Skeletal muscle tissue (tissue), 4 donors: Measurements from ENCODE around the gene EFCAB12. TPM values are rescaled to one million over a fixed set of nuclear protein-coding genes. Genes with fewer than 3 reads are reported as not detected.
A peak's percentile ranks its signal among the peaks of the same experiment; 100 is the strongest.

Source experiments
- H3K27ac ChIP-seq: one replicate; pipeline ENCODE4 v1.7.0; 2013; ENCODE audit warnings: mild to moderate bottlenecking, low read depth, low read length, inconsistent platforms
- H3K27me3 ChIP-seq, 3 donors: one replicate each; pipeline ENCODE4 v1.7.0; 2013; ENCODE audit warnings: low read length in 3 of 3; ENCODE audit not compliant: control insufficient read depth in 3 of 3, insufficient read depth in 3 of 3
- H3K36me3 ChIP-seq, 3 donors: one replicate each; pipeline ENCODE4 v1.7.0; 2013; ENCODE audit warnings: low read length in 3 of 3; ENCODE audit not compliant: control insufficient read depth in 3 of 3, insufficient read depth in 3 of 3
- H3K4me1 ChIP-seq, 3 donors: one replicate each; pipeline ENCODE4 v1.7.0; 2013; ENCODE audit warnings: low read length in 3 of 3, mild to moderate bottlenecking in 3 of 3; ENCODE audit not compliant: control insufficient read depth in 3 of 3, insufficient read depth in 3 of 3
- H3K4me3 ChIP-seq, 3 donors: one replicate each; pipeline ENCODE4 v1.7.0; 2013; ENCODE audit warnings: low read length in 3 of 3
- H3K9ac ChIP-seq, 3 donors: one replicate each; pipeline ENCODE4 v1.7.0; 2013; ENCODE audit warnings: low read length in 3 of 3, mild to moderate bottlenecking in 3 of 3, moderate library complexity in 2 of 3, low read depth in 1 of 3
- H3K9me3 ChIP-seq, 3 donors: one replicate each; pipeline ENCODE4 v1.7.0; 2013; ENCODE audit warnings: low read length in 3 of 3; ENCODE audit not compliant: control insufficient read depth in 3 of 3
- total RNA-seq: library from RNA; depleted of rRNA; stranded (reverse); fragments of >200 nt; gene quantifications from one replicate; pipeline ENCODE4 v1.2.3, GENCODE V29; 2014
- donor health status: Osteomylitis.

Gene EFCAB12
- total RNA-seq: not detected

GRCh38 chr3:129428376-129429079, at the start of gene EFCAB12:
Gene EFCAB12, minus strand, starts transcription at chr3:129428636. Its CDS starts 148 bp downstream, at chr3:129428488.
- Histone ChIP-seq H3K36me3 (peaks cover 14 to 31% (median 22%) of the 10 kb centered on the region in 3 donors), H3K27me3 (no peaks in the 10 kb centered on the region), H3K9ac (peak within 1 kb of the TSS; percentile 6 to 74 (median 62)), H3K27ac (peak within 1 kb of the TSS; percentile 14), H3K4me3 (peak within 1 kb of the TSS; percentile 86 to 88 (median 88)), H3K9me3 (no peaks in the 10 kb centered on the region), H3K4me1 (peaks cover 11 to 17% (median 12%) of the 10 kb centered on the region in 3 donors)

DNA sequence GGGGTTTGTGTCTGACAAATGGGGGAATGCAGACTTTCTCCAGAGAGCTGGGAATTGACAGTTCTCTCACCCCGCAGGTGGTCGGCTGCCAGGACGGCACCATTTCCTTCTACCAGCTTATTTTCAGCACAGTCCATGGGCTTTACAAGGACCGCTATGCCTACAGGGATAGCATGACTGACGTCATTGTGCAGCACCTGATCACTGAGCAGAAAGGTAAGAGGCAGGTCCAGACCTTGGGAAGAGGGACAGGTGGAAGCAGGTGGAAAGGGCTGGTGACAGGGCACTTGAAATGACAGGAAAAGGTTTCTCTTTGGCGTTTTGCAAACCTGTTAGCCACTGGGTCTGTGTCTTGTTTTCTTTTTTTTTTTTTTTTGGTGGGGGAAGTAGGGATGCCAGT, 48.1 kb upstream of the EFCAB12 start:
- Histone ChIP-seq H3K27me3 (no peaks in the 10 kb centered on the region), H3K4me3 (no peak overlapping the region), H3K27ac (no peak overlapping the region), H3K9me3 (no peaks in the 10 kb centered on the region), H3K36me3 (peaks cover 5 to 27% (median 16%) of the 10 kb centered on the region in 3 donors), H3K9ac (no peak overlapping the region), H3K4me1 (peaks cover 0 to 5% (median 4%) of the 10 kb centered on the region in 3 donors)

- H3K9ac ChIP-seq: no peak overlapping the region
- H3K4me1 ChIP-seq: peaks cover 0 to under 1% (median 0%) of the 10 kb centered on the region in 3 donors
- H3K9me3 ChIP-seq: no peaks in the 10 kb centered on the region
- H3K27me3 ChIP-seq: no peaks in the 10 kb centered on the region
- H3K36me3 ChIP-seq: peaks cover 5 to 28% (median 16%) of the 10 kb centered on the region in 3 donors
- H3K27ac ChIP-seq: no peak overlapping the region
- no peak overlapping the region for H3K4me3 ChIP-seq
Measured at GRCh38 chr3:129475863-129476262, 47.4 kb upstream of the EFCAB12 start.

DNA sequence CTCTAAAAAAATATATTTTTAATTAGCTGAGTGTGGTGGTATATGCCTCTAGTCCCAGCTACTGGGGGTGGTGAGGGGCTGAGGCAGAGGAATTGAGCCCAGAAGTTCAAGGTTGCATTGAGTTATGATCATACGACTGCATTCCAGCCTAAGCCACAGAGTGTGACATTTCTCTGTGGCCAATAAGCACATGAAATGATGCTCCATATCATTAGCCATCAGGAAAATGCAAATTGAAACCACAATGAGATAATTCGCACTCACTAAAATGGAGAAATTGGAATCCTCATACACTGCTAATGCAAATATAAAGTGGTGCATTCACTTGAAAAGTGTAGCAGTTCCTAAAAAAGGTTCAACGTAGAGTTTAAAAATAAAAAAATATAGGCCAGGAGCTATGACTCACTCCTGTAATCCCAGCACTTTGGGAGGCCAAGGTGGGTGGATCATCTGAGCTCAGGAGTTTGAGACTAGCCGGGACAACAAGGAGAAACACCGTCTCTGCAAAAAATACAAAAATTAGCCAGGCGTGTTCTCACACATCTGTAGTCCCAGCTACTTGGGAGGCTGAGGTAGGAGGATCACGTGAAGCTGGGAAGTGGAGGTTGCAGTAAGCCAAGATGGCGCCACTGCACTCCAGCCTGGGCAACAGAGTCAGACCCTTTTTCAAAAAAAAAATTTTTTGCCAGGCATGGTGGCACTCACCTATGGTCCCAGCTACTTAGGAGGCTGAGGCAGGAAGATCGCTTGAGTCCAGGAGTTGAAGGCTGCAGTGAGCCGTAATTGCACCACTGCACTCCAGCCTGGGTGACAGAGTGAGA, 46.8 kb upstream of the EFCAB12 start:
- H3K9me3 ChIP-seq: no peaks in the 10 kb centered on the region
- no peak overlapping the region for H3K4me3 ChIP-seq
- no peak overlapping the region for H3K9ac ChIP-seq
- H3K27ac ChIP-seq: no peak overlapping the region
- no peaks in the 10 kb centered on the region for H3K27me3 ChIP-seq
- H3K4me1 ChIP-seq: no peaks in the 10 kb centered on the region
- peaks cover 5 to 29% (median 14%) of the 10 kb centered on the region in 3 donors for H3K36me3 ChIP-seq

DNA sequence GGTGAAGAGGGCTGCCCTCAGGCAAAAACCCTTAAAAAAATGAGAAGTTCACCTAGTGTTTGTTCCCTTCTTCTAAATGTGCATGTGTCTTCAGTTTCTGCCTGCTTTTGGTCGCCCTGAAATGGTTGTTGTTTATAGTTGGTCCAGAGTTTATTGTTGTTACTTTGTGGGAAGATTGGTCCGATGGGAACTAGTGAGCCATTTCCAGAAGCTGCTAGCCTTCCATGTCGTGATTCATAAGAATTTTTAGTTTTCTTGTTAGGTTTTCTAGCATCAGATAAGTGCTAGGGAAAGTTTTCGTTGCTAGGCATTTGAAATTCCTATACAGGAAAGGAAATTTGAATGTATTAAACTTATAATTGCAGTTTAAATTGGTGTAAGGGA, 45.3 kb upstream of the EFCAB12 start:
- Histone ChIP-seq H3K36me3 (peaks cover 8 to 22% (median 12%) of the 10 kb centered on the region in 3 donors), H3K4me3 (no peak overlapping the region), H3K4me1 (no peaks in the 10 kb centered on the region), H3K27me3 (no peaks in the 10 kb centered on the region), H3K9ac (no peak overlapping the region), H3K9me3 (no peaks in the 10 kb centered on the region), H3K27ac (no peak overlapping the region)

DNA sequence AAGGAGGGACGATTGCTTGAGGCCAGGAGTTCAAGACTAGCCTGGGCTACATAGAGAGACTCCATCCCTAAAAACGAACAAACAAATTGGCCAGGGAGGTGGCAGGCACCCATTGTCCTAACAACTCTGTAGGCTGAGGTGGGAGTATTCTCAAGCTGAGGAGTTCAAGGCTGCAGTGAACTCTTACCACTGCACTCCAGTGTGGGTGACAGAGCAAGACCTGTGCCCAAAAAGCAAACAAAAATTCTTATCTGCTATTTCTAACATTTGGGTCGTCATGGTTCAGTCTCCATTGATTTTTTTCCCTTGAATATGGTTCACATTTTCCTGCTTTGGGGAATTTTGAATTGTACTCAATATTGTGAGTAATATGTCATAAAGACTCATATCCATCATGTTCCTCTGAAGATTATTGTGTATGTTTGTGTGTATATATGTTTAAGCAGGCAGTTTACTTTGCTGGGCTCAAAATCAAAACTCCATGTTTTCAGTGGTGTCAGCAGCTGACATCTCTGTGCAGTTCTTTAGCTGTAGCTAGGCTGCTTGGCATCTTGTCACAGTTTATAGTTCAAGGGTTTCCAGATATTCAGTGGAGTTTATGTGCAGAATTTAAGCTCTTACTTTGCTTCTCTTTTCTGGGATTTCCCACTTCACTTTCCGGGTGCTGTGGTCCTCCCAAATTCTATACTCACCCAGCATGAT, 44.8 kb upstream of the EFCAB12 start:
- Histone ChIP-seq H3K9ac (no peak overlapping the region), H3K27ac (no peak overlapping the region), H3K36me3 (peaks cover 8 to 20% (median 12%) of the 10 kb centered on the region in 3 donors), H3K27me3 (no peaks in the 10 kb centered on the region), H3K4me1 (no peaks in the 10 kb centered on the region), H3K4me3 (no peak overlapping the region), H3K9me3 (no peaks in the 10 kb centered on the region)

- Histone ChIP-seq H3K9me3 (no peaks in the 10 kb centered on the region), H3K36me3 (peaks cover 4 to 6% (median 4%) of the 10 kb centered on the region in 3 donors), H3K4me3 (no peak overlapping the region)
Measured at GRCh38 chr3:129470861-129471260, 42.4 kb upstream of the EFCAB12 start.

DNA sequence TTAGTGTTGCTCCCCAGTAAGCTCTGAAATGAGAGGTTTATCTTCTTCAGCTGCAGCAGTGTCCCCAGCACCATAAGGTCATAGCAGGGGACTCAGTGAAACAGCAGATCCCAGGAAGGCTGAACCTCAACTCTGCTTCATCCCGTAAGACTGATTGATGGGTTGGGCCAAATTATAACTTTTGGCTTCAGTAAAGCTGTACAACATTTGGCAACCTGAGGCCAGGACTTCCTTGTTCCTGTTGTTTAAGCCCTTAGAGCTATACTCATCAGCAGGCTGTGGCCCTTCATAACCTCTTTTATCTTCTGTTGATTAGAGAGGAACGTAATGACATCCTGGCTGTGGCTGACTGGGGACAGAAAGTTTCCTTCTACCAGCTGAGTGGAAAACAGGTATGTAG, 40.6 kb upstream of the EFCAB12 start:
- peaks cover 0 to 7% (median 3%) of the 10 kb centered on the region in 3 donors for H3K36me3 ChIP-seq
- no peaks in the 10 kb centered on the region for H3K4me1 ChIP-seq
- no peaks in the 10 kb centered on the region for H3K27me3 ChIP-seq
- no peak overlapping the region for H3K9ac ChIP-seq
- H3K9me3 ChIP-seq: no peaks in the 10 kb centered on the region
- H3K4me3 ChIP-seq: no peak overlapping the region
- H3K27ac ChIP-seq: no peak overlapping the region

More at GRCh38 chr3:129470861-129471260, 42.4 kb upstream of the EFCAB12 start:
- Histone ChIP-seq H3K27me3 (no peaks in the 10 kb centered on the region), H3K9ac (no peak overlapping the region), H3K4me1 (no peaks in the 10 kb centered on the region), H3K27ac (no peak overlapping the region)

DNA sequence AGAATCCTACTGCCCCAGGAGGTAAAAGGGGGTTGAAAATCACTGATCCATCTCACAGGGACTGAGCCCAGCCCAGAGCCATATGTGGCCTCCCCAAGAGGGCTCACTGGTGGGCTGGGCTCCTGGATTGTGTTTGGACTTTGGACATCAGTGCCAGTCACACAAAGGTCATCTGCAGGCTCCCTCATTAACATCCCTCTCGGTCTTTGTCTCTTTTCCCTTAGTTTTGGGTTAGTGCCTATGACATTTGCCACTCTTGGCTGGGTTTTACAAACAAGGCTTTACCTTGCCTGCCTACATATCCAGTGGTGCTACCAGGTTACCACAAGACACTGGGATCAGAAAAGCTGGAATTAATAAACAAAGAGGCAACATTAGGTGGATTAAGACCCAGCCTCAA, 39.5 kb upstream of the EFCAB12 start:
- no peak overlapping the region for H3K27ac ChIP-seq
- no peak overlapping the region for H3K4me3 ChIP-seq
- no peaks in the 10 kb centered on the region for H3K9me3 ChIP-seq
- no peak overlapping the region for H3K9ac ChIP-seq
- H3K4me1 ChIP-seq: no peaks in the 10 kb centered on the region
- H3K36me3 ChIP-seq: peaks cover 0 to 6% (median 3%) of the 10 kb centered on the region in 3 donors
- no peaks in the 10 kb centered on the region for H3K27me3 ChIP-seq
